ENCODE results near the gene MAPK4.

MAPK4 gene

GRCh38 chr18:50662177-50662576 is 102.3 kb downstream of the MAPK4 start:
- TF ChIP-seq, protein P1, sequence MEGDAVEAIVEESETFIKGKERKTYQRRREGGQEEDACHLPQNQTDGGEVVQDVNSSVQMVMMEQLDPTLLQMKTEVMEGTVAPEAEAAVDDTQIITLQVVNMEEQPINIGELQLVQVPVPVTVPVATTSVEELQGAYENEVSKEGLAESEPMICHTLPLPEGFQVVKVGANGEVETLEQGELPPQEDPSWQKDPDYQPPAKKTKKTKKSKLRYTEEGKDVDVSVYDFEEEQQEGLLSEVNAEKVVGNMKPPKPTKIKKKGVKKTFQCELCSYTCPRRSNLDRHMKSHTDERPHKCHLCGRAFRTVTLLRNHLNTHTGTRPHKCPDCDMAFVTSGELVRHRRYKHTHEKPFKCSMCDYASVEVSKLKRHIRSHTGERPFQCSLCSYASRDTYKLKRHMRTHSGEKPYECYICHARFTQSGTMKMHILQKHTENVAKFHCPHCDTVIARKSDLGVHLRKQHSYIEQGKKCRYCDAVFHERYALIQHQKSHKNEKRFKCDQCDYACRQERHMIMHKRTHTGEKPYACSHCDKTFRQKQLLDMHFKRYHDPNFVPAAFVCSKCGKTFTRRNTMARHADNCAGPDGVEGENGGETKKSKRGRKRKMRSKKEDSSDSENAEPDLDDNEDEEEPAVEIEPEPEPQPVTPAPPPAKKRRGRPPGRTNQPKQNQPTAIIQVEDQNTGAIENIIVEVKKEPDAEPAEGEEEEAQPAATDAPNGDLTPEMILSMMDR (IDR thresholded peaks at IDR 0.05; ENCODE audit: low read depth, low read length, missing control alignments) = peak; percentile 30
- in situ Hi-C loops (cut with HindIII; ENCODE audit: low sequenced_read_pairs) = loop anchor here (5.0 kb wide), 1 partner anchor 80 kb away; no protein-coding TSS in a partner anchor
- DNase-seq (ENCODE audit: low read depth) = no peak
- H3K4me3 ChIP-seq (ENCODE audit: low read depth, low read length) = no peak overlapping the region

- TF ChIP-seq, protein P1 (IDR thresholded peaks at IDR 0.05; ENCODE audit: low read depth, low read length, missing control alignments) = no peak
- in situ Hi-C loops (cut with HindIII; ENCODE audit: low sequenced_read_pairs) = loop anchor here (5.0 kb wide), 1 partner anchor 81 kb away; no protein-coding TSS in a partner anchor
- no peak for DNase-seq (ENCODE audit: low read depth)
Observed at GRCh38 chr18:50662775-50663383, 103.0 kb downstream of the MAPK4 start.

DNA sequence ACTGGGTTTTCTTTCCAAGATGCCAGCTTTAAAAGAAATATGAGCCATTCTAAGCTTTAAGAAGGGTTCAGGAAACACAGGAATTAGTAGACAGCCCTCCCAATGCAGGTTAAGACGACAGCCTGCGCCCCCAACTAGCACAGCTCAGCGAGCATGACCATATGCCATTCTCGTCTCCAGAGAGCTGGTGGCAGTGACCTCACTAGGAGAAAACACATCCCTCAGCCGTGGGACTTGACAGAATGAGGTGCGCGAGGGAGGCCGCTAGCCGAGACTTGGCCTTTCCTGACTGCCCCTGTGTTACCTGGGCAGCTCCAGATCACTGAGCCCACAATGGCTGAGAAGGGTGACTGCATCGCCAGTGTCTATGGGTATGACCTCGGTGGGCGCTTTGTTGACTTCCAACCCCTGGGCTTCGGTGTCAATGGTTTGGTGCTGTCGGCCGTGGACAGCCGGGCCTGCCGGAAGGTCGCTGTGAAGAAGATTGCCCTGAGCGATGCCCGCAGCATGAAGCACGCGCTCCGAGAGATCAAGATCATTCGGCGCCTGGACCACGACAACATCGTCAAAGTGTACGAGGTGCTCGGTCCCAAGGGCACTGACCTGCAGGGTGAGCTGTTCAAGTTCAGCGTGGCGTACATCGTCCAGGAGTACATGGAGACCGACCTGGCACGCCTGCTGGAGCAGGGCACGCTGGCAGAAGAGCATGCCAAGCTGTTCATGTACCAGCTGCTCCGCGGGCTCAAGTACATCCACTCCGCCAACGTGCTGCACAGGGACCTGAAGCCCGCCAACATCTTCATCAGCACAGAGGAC is 103.9 kb downstream of the MAPK4 start:
- TF ChIP-seq, protein P1 (IDR thresholded peaks at IDR 0.05; ENCODE audit: low read depth, low read length, missing control alignments) = no peak
- in situ Hi-C loops (cut with HindIII; ENCODE audit: low sequenced_read_pairs) = loop anchor here (5.0 kb wide), 1 partner anchor 82 kb away; no protein-coding TSS in a partner anchor
- no peak overlapping the region for H3K4me3 ChIP-seq (ENCODE audit: low read depth, low read length)
- no peak for DNase-seq (ENCODE audit: low read depth)

More at GRCh38 chr18:50662775-50663383, 103.0 kb downstream of the MAPK4 start:
- no peak overlapping the region for H3K4me3 ChIP-seq (ENCODE audit: low read depth, low read length)

GRCh38 chr18:50665015-50665414 is 105.1 kb downstream of the MAPK4 start:
- no peak overlapping the region for H3K4me3 ChIP-seq (ENCODE audit: low read depth, low read length)
- TF ChIP-seq, protein P1 (IDR thresholded peaks at IDR 0.05; ENCODE audit: low read depth, low read length, missing control alignments) = no peak
- DNase-seq (ENCODE audit: low read depth) = no peak
- in situ Hi-C loops (cut with HindIII; ENCODE audit: low sequenced_read_pairs) = no loop called here

- no peak overlapping the region for H3K4me3 ChIP-seq (ENCODE audit: low read depth, low read length)
- in situ Hi-C loops (cut with HindIII; ENCODE audit: low sequenced_read_pairs) = no loop called here
- TF ChIP-seq, protein P1 (IDR thresholded peaks at IDR 0.05; ENCODE audit: low read depth, low read length, missing control alignments) = no peak
- DNase-seq (ENCODE audit: low read depth) = no peak
Observed at GRCh38 chr18:50665519-50665918, 105.6 kb downstream of the MAPK4 start.

GRCh38 chr18:50666536-50666935 is 106.6 kb downstream of the MAPK4 start:
- in situ Hi-C loops (cut with HindIII; ENCODE audit: low sequenced_read_pairs) = no loop called here
- no peak for DNase-seq (ENCODE audit: low read depth)
- TF ChIP-seq, protein P1 (IDR thresholded peaks at IDR 0.05; ENCODE audit: low read depth, low read length, missing control alignments) = no peak
- no peak overlapping the region for H3K4me3 ChIP-seq (ENCODE audit: low read depth, low read length)
